Measurements from ENCODE around the gene BRI3. TPM values are rescaled to one million over a fixed set of nuclear protein-coding genes. Genes with fewer than 3 reads are reported as not detected.
A peak's percentile ranks its signal among the peaks of the same experiment; 100 is the strongest.

Gene BRI3
- total and polyA plus RNA-seq, 9 of the 15 experiments (the other 6 are each of a cell fraction or from before 2014, with no cell fraction given), result 4.3 to 57.4 (median 18.6) TPM

DNA sequence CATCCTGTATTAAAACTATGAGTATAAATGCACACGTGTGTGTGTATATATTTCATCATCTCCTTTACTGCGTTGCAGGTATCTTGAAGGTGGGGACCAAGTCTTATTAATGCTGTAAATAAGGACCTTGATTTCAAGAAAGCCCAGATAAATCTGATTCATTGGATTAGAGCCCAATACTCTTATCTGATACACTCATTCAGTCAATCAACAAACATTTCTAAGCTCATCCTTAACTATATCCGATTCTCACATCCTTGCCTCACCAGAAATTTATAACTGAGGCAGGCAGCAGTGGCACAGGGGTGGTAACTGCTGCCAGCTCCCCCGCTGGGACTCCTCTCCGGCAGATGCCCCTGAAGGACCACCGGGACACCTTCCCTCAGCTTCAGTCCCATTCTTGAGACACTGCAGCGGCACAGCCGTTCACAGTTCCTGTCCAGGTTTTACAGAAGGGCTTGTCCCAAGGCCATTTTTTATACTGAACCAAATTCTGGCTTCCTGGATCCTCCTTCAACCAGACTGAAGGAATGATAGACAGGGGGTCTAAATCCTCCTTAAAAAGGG lies 54.0 kb downstream of the BRI3 start:
- ChIA-PET POLR2A (interaction anchor here (0.5 kb wide), 1 partner anchor 162 kb away, joined by 3 read pairs; no protein-coding TSS in a partner anchor), CTCF (ENCODE audit: low intra/inter-chr PET ratio) (interaction anchor here (0.5 kb wide), 1 partner anchor 464 kb away, joined by 3 read pairs; no protein-coding TSS in a partner anchor)
- ATAC-seq (no peak), FAIRE-seq (no peak), DNase-seq (ENCODE audit: extremely low read depth in 1 of 4, low spot score in 3 of 4) (no peak)
- Histone ChIP-seq H4K20me1 (replicated peaks; ENCODE audit: control insufficient read depth, insufficient read depth, low read length) (no peaks in the 10 kb centered on the region), H3K79me2 (ENCODE audit: control insufficient read depth, insufficient read depth, low read length) (no peaks in the 10 kb centered on the region), H3K4me1 (replicated peaks in 1 of 2; ENCODE audit: control insufficient read depth in 2 of 2, insufficient read depth in 2 of 2, low read length in 2 of 2) (no peaks in the 10 kb centered on the region; a peak in 1 of 5 replicates), H3K27ac (ENCODE audit: extremely low read depth, low read depth, low read length) (no peak overlapping the region), H3K27me3 (ENCODE audit: control insufficient read depth in 2 of 2, insufficient read depth in 2 of 2, low read length in 2 of 2) (no peaks in the 10 kb centered on the region), H3K9me3 (replicated peaks; ENCODE audit: control insufficient read depth, insufficient read depth, low read depth, low read length) (no peaks in the 10 kb centered on the region), H3K4me2 (ENCODE audit: insufficient read depth, low read length) (no peak overlapping the region), H3K9ac (ENCODE audit: insufficient read depth in 1 of 2, low read depth in 2 of 2, low read length in 2 of 2) (no peak overlapping the region), H2AFZ (ENCODE audit: low read depth, low read length) (no peak overlapping the region), H3K9me1 (ENCODE audit: control insufficient read depth, insufficient read depth, low read length) (no peaks in the 10 kb centered on the region), H3K4me3 (no peak overlapping the region), H3K36me3 (ENCODE audit: control insufficient read depth, insufficient read depth, low read length) (no peaks in the 10 kb centered on the region)
- in situ Hi-C loops (cut with MboI), result no loop called here
- 60% methylated on average over 8 of the region's 8 CpGs for WGBS (ENCODE audit: insufficient coverage, low coverage, missing lambda C conversion rate)
- intact Hi-C loops (cut with micrococcal nuclease), result no loop called here
- BruUV-seq (replicated peaks), result no TSS peak
- TF ChIP-seq SRSF9 (IDR thresholded peaks at IDR 0.05; ENCODE audit: borderline replicate concordance, low read depth, low read length) (no peak), KDM1A (IDR thresholded peaks at IDR 0.05) (0 out of 4 replicates have a peak, but pooled peaks of 1 of the 2 experiments have one; percentile 6), SIN3A (IDR thresholded peaks at IDR 0.05; ENCODE audit: borderline replicate concordance in 2 of 2, control insufficient read depth in 1 of 2, low read depth in 2 of 2, low read length in 2 of 2) (no peak), PHB (CRISPR knock-in tag; IDR thresholded peaks at IDR 0.05) (no peak), RBM25 (IDR thresholded peaks at IDR 0.05; ENCODE audit: low read depth, low read length, severe bottlenecking) (peak; percentile 44), GTF2F1 (IDR thresholded peaks at IDR 0.05; ENCODE audit: low read depth, low read length) (no peak), ATF3 (IDR thresholded peaks at IDR 0.05) (peak; percentile 2; the same call in 1 of the 2 replicates), ATF3 (CRISPR knock-in tag; conservative IDR thresholded peaks at IDR 0.05) (no peak), ZNF3 (CRISPR knock-in tag; IDR thresholded peaks at IDR 0.05) (peak; percentile 81), CGGBP1 (CRISPR knock-in tag; IDR thresholded peaks at IDR 0.05) (no peak), ZNF561 (CRISPR knock-in tag; conservative IDR thresholded peaks at IDR 0.05) (no peak), ZHX1 (conservative IDR thresholded peaks at IDR 0.05; ENCODE audit: low read length) (no peak), KHSRP (IDR thresholded peaks at IDR 0.05) (no peak), XRCC4 (IDR thresholded peaks at IDR 0.05; ENCODE audit: extremely low read depth, insufficient read depth, insufficient read length) (no peak), CBX5 (IDR thresholded peaks at IDR 0.05; ENCODE audit: borderline replicate concordance, low read depth) (no peak), HMG20B (CRISPR knock-in tag; IDR thresholded peaks at IDR 0.05) (no peak), DACH1 (IDR thresholded peaks at IDR 0.05; ENCODE audit: partially characterized antibody) (no peak)
- TF ChIP-seq, protein P1, sequence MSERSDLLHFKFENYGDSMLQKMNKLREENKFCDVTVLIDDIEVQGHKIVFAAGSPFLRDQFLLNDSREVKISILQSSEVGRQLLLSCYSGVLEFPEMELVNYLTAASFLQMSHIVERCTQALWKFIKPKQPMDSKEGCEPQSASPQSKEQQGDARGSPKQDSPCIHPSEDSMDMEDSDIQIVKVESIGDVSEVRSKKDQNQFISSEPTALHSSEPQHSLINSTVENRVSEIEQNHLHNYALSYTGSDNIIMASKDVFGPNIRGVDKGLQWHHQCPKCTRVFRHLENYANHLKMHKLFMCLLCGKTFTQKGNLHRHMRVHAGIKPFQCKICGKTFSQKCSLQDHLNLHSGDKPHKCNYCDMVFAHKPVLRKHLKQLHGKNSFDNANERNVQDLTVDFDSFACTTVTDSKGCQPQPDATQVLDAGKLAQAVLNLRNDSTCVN (CRISPR knock-in tag; IDR thresholded peaks at IDR 0.05), result no peak
